Right renal pelvis (tissue), 4 donors: ENCODE results near the gene ACOT7. TPM values are rescaled to one million over a fixed set of nuclear protein-coding genes. Genes with fewer than 3 reads are reported as not detected.

Experiments
- DNase-seq, 4 donors: peaks; one replicate each; pipeline ENCODE4 v3.0.0-alpha.2; 2013; ENCODE audit warnings: low read depth in 4 of 4, low spot score in 3 of 4, missing footprints in 1 of 4
- polyA plus RNA-seq, 4 donors: library from polyadenylated mRNA; unstranded; fragments of 120-200 nt; gene quantifications; one replicate each; pipeline ENCODE4 v1.2.1, GENCODE V29; 2013; ENCODE audit not compliant: insufficient read length in 4 of 4

The ACOT7 gene
- polyA plus RNA-seq, 4 donors: 28.7 to 35.0 (median 31.5) TPM

DNA sequence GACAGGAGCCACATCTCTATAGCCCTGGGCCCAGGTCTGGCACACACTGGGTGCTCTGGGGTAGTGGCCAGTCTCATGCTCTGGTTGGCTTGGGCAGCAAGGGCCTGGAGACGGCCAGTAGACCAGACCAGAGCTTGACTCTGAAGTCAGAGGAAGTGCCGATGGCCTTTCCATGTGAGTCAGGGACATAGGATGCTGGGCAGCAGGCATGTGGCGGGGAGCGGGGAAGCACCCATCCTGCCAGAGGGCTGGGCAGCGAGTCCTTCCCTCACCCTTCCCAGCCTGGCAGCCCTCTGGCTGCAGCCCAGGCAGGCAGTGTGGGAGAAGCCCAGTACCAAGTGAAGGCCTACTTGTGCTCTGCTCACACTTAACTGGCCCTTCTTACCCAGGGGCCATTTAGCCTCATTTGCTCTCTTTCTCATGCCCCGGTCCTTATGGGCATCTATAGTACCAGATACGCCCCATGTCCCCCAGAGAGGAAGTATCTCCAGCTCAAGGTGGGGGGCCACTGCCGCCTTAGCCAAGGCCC lies 136.0 kb downstream of the ACOT7 start:
- no peak for DNase-seq

DNA sequence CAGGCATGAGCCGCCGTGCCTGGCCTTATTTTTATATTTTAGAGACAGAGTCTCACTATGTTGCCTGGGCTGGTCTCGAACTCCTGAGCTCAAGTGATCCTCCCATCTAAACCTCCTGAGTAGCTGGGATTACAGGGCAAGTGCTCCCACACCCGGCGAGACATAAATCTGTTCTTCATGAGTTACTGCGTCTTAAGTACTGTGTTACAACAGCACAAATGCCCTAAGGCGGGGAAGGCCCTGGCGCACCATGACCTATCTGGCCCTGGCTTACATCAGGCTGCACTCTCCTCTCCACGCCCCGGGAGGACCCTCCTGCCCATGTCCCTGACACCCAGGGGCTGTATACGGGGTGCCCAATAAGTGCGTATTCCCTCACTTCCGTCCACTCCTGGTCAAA lies 136.9 kb downstream of the ACOT7 start:
- DNase-seq: no peak

DNA sequence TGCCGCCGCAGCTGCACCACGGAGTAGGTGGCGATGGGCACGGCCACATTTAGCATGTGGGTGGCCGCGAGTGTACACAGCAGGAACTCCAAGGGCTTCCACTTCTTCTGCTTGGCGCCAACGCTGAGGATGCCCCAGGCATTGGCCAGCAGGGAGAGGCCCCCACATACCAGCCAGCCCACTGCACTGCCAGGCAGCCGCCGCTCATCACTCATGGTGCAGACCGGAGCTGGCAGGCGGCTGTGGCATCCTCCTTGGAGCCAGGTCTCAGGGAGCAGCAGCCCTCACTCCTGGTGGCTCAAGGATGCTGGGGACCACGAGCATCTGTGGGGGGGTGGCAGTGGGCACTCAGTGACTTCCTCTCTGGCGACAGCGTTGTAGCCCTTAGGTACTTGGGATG lies 138.9 kb downstream of the ACOT7 start:
- DNase-seq: no peak

DNA sequence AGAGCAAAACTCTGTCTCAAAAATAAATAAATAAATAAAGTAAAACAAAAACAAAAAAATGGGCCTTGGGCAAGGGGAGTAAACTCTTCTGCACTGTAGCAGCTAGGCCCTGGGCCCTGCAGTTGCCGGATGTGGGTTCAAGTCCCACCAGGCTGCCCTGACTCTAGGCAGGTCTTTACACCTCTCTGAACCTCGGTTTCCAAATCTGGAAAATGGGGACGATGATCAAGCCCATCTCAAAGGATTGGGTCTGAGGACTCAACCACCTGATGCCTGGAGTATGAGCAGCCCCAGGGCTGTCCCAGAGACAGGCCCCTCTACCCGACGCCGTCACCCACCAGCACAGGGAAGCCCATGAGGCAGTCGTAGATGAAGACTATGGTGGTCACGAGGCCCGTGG lies 140.2 kb downstream of the ACOT7 start:
- no peak for DNase-seq

DNA sequence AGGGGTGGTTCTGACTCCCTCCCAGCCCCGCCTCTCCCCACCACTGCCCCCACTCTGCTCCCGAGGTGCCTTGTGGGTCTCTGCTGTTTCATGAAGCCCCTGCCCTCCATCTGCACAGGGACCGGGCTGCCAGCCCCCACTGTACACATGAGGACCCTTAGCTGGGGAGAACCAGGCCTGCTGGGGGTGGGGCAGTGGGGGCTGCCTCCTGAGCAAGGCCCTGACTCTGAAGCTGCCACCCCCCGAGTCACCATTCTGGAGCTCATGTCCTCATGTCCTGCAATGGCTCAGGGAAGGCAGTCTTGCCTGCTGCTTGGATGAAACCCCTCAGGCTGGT lies 141.2 kb downstream of the ACOT7 start:
- DNase-seq: no peak

DNA sequence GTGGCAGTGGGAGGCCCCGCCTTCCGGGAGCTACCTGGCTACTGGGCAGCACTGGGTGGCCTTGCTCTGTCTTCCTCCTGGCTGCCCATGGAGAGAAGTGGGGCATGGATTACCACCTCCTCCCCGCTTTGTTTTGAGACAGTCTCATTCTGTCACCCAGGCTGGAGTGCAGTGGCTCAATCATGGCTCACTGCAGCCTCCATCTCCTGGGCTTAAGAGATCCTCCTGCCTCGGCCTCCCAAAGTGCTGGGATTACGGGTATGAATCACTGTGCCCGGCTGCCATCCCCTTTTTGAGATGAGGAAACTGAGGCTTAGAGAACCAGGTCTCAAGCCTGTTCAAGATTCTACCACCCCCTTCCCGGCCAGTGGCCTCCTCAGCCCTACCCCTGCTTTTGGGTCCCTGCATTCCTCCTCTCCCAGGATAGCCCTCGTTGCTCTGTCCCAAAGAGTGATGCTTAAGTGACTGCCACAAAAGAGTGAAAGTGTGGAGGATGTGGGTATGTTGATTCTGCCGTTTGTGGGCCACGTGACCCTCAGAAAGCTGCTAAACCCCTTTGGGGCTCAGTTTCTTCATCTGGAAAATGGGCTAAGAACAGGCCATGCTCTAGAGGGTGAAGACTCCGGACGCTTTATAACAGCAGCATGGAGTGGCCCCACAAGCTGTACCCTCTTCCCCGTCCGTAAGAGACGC lies 141.7 kb downstream of the ACOT7 start:
- DNase-seq: no peak

DNA sequence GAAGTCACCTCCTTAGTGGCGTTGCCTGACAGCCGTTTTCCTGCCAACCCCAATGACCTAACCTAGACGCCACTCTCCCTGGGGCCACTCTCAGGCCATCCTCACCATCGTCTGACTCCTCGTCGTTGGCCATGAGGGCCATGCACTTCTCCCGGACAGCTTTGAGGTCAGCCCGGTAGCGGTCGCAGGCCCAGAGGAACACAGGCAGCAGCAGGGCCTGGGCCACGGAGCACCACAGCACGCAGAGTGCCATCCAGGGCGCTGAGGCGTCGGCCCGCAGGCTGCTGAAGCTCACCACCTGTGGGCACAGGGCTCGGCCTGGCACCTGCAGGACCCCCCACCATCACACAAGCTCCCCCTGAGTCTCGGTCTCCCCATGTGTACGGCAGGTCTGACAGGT lies 142.3 kb downstream of the ACOT7 start:
- DNase-seq: no peak

DNA sequence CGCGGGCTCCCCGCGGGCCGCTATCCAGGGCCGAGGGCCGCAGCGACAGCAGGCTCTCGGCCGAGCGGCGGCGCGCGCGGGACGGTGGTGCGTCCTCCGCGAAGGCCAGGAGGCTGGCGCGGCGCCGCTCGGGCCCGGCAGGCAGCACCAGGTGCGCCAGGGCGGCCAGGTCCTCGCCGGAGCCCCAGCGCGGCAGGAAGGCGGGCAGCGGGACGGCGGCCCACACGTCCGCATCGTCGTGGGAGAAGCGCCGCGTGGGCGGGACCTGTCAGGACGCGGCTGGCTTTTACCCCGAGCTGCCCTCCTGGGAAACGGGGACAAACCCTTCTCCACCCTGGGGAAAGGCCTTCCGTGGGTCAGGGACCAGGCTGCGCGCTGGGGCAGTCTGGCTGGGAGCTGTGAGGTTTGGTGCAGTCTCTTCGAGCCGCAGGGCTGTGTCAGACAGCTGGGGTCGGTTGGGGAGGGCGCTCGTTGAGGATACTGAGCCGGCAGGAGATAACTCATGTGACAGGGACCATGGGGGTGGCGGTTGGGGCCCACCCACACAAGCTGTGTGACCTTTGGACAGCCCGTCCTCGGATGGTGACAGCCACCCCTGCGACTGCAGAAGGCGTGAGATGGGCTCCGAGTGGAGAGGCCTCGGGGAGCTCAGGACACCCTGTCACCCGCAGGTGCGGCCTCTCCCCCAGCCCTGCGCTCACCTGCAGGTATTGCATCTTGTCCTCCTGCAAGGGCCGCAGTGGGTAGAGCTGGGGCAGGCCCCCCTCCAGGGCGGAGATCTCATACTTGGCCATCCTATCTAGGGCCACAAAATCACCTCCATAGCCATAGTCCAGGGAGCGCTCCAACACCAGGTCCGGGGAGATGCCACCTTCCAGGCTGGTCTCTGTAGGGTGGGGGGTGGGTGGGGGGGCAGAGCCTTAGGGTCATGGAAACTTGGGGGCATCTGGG lies 143.6 kb downstream of the ACOT7 start:
- DNase-seq: no peak

DNA sequence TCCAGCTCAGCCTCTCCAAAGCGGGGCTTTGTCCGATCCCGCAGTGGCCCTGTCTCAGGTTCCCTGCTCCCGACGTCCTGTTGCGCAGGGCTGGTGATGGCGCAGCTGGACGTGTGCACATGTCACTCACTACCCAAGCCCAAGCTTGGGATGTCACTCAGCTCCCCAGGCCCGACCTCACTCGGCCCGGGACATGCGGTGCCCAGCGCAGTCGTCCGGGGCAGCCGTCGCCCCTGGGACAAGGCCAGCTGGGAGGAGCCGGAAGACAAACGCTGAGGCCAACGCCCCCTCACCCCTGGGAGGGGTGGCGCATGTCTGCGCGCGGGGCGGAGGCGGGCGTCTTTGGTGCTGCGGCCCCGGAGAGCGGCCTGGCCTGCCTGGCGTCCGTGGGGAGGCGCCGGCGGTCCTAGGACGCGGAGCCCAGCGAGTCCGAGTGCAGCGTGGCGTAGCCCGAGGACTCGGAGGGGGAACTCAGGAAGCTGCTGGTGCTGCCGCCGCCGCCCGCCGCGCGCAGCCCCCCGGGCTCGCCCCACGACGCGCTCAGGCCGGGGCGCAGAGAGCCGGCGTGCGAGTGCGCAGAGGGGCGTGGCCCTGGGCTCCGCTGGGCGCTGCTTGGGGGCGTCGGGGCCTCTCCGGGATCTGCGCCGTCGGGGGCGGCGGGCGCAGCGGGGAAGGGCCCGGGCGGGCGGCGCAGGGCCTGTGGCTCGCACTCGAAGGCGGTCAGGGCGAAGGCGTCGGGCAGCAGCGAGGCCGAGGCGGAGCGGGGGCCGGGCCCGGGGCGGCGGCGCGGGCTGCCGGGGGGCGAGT lies 144.4 kb downstream of the ACOT7 start:
- DNase-seq: no peak

DNA sequence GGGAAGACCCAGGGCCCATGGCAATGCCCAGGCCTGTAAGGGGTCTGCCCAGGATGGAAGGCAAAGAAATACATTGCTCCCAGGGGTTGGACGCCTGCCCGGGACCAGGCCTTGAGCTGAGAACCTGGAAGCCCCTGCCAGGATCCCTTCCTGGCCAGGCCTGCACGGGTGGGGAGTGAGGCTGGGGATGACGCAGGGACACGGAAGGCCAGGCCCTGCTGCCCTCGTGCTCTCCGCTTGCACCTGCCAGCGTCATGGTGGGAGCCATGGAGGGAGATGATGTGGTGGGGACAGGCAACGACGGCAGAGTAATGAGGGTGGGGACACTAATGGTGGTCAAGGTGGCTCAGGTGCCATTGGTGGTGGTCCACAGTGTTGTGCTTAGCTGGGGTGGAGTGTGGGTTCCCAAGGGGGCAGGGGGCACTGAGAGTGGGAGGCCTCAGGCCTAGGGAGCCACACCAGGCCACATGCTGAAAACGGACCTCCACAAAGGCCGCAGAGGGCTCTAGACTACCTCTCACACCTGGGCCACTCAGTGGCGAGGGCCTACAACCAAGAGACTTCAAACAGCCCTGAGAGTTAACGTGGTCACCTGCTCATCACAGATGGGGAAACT lies 145.3 kb downstream of the ACOT7 start:
- no peak for DNase-seq

DNA sequence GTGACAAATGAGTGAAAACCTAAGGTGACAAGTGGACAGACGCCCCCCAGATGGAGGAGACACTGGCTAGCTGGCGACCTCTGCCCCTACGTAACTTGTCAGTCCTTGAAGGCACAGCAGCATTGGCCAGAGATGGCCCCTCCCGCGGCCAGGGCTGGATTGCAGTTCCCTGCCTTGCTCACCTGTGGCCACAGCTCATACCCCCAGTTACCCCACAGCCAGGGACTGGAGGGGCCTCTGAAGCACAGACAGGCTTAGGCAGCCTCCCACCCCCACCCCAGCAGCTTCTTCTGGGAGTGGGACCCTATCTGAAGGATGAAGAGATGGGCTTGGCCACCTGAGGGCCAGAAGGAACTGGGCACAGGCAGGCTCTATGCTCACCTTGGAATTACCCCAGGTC lies 145.9 kb downstream of the ACOT7 start:
- DNase-seq: no peak

DNA sequence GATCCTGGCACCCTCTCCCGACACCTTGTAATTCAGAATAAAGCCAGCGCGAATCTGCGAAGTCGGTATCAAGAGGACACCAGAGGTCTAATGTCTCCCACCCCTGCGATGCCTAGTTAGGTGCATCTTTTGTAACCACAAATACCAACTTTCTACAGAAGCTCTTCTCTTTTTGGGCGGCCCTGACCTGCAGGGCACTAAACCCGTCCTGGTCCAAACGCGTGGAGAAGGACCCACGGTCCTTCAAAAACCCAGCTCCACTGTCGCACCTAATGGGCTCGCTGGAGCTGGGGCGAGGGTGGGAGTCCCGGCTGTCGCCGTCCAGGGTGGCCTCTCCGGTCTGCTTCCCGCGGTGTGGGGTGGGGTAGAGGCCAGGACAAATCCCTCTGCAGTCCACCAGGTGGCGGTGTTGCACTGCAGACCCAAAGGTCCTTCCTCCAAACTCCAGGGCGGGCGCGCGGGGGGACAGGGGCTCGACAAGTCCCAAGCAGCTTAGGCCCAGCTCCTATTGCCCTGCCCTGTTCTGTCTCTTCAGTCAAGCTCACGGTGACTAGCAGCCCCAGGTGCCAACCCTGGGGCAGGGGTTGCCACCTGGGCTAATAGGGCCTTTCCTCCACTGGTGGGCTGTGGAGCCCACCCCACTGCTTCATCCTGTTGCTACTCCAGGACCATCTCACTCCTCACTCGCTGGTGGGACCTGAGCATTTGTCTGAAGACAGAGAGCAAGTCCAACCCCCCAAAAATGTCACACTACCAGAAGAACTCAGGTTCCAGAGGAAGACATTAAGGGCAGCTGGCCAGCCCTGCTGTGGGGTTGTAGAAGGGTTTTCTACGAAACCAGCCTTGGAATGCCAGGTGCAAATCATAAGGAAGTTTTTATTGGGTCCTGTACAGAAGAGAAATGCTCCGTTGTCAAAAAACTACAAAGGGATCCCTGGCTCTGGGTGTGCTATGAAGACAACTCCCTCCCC lies 146.8 kb downstream of the ACOT7 start:
- peak in 3 of 4 donors; percentile 70 to 74 (median 72) for DNase-seq

DNA sequence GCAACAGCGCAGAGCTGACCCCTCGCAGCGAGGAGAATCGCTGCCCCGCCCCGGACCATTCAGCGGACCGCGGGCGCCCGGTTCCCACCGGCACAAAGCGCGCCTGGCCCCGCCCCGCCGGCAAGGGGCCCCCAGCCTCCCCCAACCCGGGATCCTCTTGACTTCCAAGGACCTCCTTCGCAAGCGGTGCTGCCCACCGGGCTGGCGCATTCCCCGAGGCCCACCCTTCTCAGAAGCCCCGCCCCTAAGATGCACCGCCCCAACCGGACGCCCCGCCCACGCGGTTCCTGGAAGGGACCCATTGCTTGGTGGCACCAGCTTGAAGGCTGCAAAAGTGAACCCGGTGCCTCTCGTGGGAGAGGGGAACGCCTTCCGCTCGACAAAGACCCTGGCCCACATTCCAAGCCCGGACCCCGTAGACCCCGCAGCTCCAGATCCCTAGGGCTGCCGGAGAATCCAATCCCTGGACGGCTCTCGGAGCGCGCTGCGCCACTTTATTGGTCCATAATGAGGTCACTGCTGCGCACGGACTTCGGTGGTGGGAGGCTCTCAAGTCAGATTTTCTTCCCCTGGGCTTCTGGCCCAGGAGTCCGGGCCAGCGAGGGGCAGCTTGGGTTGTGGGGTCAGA lies 147.6 kb downstream of the ACOT7 start:
- DNase-seq: no peak

DNA sequence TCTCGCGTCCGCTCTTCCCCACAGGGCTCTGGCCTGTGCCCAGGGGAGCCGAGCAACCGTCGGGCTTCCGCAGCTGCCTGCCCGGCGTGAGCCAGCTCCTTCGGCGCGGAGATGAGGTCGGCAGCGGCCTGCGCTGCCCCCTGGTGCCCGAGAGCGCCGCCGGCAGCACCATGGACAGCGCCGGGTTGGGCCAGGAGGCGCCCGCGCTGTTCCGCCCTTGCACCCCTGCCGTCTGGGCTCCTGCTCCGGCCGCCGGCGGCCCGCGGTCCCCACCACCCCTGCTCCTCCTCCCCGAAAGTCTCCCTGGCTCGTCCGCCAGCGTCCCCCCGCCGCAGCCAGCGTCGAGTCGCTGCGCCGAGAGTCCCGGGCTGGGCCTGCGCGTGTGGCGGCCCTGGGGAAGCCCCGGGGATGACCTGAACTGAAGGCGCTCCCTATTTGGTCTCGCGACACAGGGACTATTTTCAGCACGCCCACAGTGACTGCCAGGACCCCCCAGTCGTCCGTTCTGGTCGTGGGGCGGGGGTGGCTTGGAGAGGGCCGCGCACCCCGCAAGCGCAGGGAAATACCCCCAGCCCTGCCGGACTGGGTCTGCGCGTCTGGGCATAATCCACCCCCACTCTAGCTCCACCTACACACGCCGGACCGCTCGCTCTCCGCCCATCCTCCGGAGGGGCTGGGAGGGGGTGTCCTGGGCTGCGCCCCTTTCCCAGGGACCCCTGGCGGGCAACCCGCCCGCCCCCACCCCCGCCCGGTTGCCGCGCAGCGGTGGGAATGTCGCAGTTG lies 148.3 kb downstream of the ACOT7 start:
- DNase-seq: peak in 3 of 4 donors; percentile 69 to 84 (median 75)

DNA sequence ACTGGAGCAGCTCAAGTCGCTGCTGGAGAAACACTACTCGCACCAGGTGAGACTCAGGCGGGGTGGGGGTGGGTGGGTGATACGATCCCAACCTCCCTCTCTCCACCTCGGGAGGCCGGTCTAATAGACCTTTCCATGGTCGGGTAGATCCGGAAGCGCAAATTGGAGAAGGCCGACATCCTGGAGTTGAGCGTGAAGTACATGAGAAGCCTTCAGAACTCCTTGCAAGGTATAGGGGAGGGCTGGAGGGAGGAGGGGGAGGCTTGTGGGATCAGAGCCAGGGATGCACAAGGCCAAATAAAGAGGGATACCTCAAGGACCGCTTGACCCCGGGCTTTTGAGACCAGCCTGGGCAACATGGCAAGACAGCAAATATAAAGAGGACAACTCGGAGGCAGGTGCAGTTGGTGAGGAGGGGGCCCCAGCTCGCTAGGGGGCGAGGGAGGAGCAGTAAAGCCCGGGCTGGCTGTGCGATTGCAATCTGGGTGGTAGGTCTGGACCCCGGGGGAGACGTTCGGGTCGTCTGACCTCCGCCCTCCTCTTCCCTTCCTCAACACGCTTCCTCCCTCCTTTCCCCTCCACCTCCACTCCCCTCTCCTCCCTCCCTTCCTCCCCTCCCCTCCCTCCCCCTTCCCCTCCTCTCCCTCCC lies 149.0 kb downstream of the ACOT7 start:
- DNase-seq: no peak

DNA sequence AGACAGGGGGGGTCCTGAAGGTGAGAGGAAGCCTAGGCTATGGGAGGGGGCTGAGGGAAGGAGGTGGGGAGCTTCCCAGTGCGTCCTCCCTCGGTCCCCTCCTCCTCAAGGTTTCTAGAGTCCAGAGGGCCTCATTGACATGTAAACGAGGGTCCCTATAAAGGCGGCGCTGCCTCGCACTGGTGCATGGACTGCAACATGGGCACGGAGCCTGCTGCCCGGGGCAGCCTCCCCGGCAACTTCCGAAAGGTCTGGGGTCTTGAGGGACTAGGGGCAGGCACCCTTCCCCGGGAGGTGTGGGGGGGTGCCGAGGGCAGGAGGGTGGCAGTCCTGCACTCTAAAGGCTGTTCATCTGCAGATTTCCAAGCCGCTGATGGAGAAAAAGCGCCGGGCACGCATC lies 149.6 kb downstream of the ACOT7 start, which contains the start of gene HES3:
Gene HES3, plus strand, starts transcription at position 187 of the 400 bp plus-strand sequence. Its CDS starts 187 bp downstream, at position 374.
- DNase-seq: no peak

DNA sequence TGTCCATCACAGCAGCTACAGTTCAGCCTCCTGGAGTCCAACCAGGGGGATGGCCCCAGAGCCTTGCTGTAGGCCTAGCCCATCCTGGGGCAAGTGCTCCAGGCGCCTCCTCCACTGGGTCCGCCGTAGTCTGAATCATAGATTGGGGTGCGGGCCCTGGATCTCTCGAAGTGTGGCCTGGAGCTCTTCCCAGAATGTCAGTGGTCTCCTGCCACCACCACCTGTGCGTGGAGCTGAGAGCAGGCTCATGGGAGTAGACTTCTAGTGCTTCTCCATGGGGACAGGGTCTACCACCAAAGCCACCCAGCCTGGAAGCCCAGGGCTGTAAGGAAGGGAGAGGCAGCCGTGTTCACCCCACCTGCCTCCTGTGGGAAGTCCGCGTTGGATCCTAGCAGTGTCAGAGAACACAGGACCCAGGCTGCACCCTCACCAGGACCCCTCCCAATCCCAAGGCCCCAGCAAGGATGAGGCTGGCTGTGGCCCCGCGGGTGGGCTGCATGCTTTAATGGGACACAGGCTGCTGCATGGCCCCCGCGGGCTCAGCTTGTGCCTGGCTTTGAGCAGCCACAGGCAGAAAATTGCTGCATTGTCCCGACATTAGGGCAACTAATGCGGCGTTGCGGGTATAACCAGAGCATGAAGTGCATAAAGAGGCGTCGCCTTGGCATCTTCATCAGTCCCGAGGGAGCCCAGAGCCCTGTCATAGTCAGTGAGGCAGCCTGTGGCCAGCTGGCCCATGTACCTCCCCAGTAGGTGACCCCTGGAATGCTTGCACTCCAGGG lies 150.3 kb downstream of the ACOT7 start:
- DNase-seq: no peak
